ENCODE results near the gene ADAM11. TPM values are rescaled to one million over a fixed set of nuclear protein-coding genes. Genes with fewer than 3 reads are reported as not detected.

The ADAM11 gene
- total and polyA plus RNA-seq, 2 of the 13 experiments (the other 11 are each of a cell fraction or from before 2014, with no cell fraction given) = 0.38 to 0.91 TPM

- TF ChIP-seq ZNF318 (CRISPR knock-in tag; IDR thresholded peaks at IDR 0.05) (0 out of 2 replicates have a peak, but pooled peaks have one; percentile 44), ZHX1 (CRISPR knock-in tag; IDR thresholded peaks at IDR 0.05; ENCODE audit: low read depth) (peak; percentile 80; the same call in 1 of the 2 replicates), POLR2AphosphoS2 (IDR thresholded peaks at IDR 0.05; ENCODE audit: low read depth, low read length) (no peak), ZUFSP (CRISPR knock-in tag; IDR thresholded peaks at IDR 0.05; ENCODE audit: borderline replicate concordance) (no peak), ZNF672 (CRISPR knock-in tag; IDR thresholded peaks at IDR 0.05) (no peak), ZNF207 (IDR thresholded peaks at IDR 0.05; ENCODE audit: borderline replicate concordance) (no peak), NFE2L1 (CRISPR knock-in tag; IDR thresholded peaks at IDR 0.05; ENCODE audit: borderline replicate concordance) (no peak), ZNF317 (CRISPR knock-in tag; IDR thresholded peaks at IDR 0.05) (no peak; the same call in 1 of the 2 replicates), KMT2B (CRISPR knock-in tag; IDR thresholded peaks at IDR 0.05) (peak; percentile 19; the same call in 1 of the 2 replicates), GABPA (IDR thresholded peaks at IDR 0.05; ENCODE audit: low read depth, low read length) (no peak), GABPA (CRISPR knock-in tag; IDR thresholded peaks at IDR 0.05; ENCODE audit: low read depth) (no peak), THAP8 (CRISPR knock-in tag; IDR thresholded peaks at IDR 0.05; ENCODE audit: borderline replicate concordance) (no peak), ESRRA (CRISPR knock-in tag; IDR thresholded peaks at IDR 0.05; ENCODE audit: low read depth) (peak; percentile 49; the same call in 1 of the 2 replicates), RCOR2 (CRISPR knock-in tag; IDR thresholded peaks at IDR 0.05) (0 out of 2 replicates have a peak, but pooled peaks have one; percentile 3), MAZ (IDR thresholded peaks at IDR 0.05; ENCODE audit: borderline replicate concordance, low read depth, low read length) (no peak; the same call in 1 of the 2 replicates), MAZ (CRISPR knock-in tag; IDR thresholded peaks at IDR 0.05; ENCODE audit: low read depth) (peak; percentile 49; the same call in 1 of the 2 replicates)
Observed at GRCh38 chr17:44775136-44775837, 16.5 kb downstream of the ADAM11 start (continued).
